Measurements from ENCODE around the gene LMBR1L.

The LMBR1L gene

DNA sequence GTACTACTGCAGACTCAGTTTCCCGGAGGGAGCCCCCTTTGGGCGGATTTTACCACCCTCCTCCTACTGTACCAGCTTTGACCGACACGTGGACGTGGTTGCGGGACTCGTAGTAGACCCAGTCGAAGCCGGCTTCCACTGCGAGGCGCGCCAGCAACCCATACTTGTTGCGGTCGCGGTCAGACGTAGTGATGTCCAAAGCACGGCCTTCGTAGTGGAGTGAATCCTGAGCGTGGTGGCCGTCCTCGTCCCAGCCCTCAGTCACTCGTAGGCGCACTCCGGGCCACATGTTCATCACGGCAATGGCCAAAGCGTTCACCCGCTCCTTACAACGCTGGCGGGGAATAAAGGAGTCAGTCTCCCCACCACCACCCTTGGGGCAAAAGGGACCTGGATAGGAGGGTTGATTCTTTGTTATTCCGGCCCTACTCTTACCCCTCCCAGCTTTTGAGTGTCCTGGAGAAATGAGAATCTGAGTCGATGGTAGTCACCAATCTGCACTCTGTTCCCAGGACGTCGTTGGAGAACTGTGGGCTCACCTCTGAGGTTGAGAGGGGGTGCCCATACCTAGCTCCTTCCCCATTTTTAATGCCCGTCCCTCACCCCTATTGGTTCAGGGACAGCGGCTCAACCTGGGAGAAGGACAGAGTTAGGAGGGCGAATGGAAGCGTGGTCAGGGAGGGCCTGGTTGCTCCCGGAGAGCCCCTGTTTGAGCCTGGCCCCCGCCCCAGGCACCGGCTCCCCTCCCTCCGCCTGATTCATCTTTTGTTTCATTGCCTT lies 19.4 kb downstream of the LMBR1L start:
- TF ChIP-seq, protein P1, sequence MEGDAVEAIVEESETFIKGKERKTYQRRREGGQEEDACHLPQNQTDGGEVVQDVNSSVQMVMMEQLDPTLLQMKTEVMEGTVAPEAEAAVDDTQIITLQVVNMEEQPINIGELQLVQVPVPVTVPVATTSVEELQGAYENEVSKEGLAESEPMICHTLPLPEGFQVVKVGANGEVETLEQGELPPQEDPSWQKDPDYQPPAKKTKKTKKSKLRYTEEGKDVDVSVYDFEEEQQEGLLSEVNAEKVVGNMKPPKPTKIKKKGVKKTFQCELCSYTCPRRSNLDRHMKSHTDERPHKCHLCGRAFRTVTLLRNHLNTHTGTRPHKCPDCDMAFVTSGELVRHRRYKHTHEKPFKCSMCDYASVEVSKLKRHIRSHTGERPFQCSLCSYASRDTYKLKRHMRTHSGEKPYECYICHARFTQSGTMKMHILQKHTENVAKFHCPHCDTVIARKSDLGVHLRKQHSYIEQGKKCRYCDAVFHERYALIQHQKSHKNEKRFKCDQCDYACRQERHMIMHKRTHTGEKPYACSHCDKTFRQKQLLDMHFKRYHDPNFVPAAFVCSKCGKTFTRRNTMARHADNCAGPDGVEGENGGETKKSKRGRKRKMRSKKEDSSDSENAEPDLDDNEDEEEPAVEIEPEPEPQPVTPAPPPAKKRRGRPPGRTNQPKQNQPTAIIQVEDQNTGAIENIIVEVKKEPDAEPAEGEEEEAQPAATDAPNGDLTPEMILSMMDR (IDR thresholded peaks at IDR 0.05; ENCODE audit: low read depth, low read length) = no peak
- no peak overlapping the region; the same call in 1 of the 2 replicates for H3K4me3 ChIP-seq (ENCODE audit: low read depth, low read length)

DNA sequence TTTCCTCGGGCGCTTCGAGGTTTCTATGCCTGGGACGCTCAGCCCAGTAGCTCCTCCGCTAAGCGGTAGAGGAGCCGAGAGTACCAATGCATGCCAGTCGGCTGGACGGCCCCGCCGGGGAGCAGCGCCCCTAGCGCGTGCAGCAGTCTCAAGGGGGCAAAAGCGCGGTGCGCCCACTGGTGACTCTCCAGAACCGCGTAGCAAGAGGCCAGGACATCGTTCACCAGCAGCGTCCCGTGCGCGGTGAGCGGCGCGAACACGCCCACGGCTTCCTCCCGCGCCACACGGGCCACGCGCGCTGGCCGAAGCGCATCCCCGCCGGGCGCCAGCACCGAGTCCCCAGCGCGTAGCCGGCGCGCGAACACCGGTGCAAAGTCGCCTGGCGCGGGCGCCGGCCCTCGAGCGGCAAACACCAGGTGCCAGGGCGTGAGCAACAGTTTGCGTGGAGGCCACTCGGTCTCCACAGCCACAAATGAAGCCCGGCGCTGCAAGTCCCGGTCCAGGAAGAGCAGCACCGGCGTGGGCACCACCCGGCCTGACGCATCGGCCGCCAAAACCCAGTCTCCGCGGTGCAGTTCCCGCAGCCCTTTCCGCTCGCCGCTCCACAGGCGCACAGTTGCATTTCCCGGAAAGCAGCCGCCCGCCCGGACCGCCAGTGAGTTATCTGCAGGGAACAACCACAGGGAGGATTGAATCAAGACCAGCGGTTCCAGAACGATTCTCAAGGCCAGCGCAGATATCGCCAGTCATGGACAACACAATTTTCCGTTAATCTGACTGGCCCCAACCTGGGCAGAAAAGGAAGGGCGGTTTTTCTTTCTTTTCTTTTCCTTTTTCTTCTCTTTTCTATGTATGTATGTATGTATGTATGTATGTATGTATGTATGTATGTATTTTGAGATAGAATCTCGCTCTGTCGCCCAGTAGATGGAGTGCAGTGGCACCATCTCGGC lies 20.6 kb downstream of the LMBR1L start:
- peak overlapping the region; percentile 48 for H3K4me3 ChIP-seq (ENCODE audit: low read depth, low read length)
- TF ChIP-seq, protein P1 (IDR thresholded peaks at IDR 0.05; ENCODE audit: low read depth, low read length) = 0 out of 2 replicates have a peak, but pooled peaks have one; percentile 18

DNA sequence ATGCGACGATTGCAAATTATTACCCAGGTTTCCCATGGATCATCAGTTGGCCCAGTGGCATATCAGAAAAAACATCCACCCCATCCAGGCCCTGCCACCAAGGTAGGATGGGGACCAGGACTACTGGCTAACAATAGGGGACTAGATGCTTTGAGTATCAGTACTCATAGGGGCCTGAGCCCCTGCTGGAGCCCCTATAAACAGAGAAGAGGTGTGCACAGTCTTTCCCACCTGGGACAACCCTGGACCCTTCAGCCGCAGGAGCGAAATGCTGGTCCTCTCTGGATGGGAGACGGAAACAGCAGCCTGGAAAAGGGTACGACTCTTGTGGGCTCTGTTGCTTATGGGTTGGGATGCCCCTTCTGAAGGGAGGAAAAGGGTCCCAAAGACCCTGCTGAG lies 21.7 kb downstream of the LMBR1L start:
- TF ChIP-seq, protein P1 (IDR thresholded peaks at IDR 0.05; ENCODE audit: low read depth, low read length) = no peak
- no peak overlapping the region for H3K4me3 ChIP-seq (ENCODE audit: low read depth, low read length)

DNA sequence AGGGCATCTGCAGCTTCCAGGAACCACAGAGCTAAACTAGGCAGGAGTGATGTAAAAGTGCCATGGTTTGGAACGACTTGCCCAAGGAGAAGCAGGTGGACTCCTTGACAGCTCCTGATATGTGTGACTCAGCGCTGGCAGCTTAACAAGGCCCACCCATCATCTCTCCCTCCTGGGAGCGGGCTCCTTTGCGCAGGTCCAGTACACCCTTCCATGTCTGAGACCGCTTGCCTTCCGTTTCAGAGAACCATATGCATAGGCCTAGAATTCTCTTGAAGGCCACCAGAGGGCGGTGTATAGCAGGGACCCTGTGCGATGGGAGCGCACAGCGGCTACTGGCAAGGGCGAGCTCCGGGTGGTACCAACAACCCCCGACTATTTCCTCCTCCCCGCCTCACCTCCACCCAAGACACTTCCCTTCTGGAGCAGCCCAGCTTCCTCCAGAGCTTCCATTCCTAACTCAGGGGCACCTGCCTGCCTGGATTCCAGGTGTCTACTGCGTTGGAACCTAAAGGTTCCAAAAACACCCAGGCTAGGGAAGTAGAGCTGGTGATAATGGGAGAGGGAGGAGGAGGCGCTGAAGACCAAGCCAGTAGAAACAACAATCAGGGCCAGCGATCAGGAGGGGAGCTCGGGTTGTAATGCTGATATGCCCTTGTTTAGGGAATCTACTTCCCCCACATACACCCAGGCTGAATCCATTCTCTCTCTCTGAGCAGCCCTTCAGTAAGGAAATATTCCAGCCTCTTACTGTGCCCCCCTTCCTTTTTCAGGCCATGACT lies 22.3 kb downstream of the LMBR1L start:
- peak overlapping the region; percentile 18; the same call in 1 of the 2 replicates for H3K4me3 ChIP-seq (ENCODE audit: low read depth, low read length)
- TF ChIP-seq, protein P1 (IDR thresholded peaks at IDR 0.05; ENCODE audit: low read depth, low read length) = peak; percentile 68

DNA sequence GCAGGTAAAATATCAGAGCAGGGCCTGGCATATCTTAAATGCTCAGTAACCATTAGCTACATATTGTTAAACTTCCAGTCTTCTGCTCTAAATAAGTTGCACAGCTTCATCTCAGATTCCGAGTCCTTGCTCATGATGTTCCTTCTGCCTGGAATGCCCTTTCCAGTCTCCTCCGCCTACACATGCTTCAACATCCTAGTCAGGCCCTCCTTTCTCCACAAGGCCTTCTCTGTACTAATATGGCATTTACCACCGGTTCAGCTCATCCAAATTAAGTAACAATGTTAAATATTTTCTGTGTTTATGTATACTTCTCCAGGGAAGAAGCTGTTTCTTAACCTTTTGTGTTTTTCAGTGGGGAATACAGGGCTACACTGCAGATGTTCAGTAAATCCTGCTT lies 24.5 kb downstream of the LMBR1L start:
- TF ChIP-seq, protein P1 (IDR thresholded peaks at IDR 0.05; ENCODE audit: low read depth, low read length) = no peak
- no peak overlapping the region for H3K4me3 ChIP-seq (ENCODE audit: low read depth, low read length)

GRCh38 chr12:49084438-49084837 lies 26.2 kb downstream of the LMBR1L start:
- no peak overlapping the region for H3K4me3 ChIP-seq (ENCODE audit: low read depth, low read length)

More at GRCh38 chr12:49084438-49084837, 26.2 kb downstream of the LMBR1L start:
- TF ChIP-seq, protein P1 (IDR thresholded peaks at IDR 0.05; ENCODE audit: low read depth, low read length) = no peak
